Stimulated activated CD4-positive, alpha-beta T cell treated with anti-CD3 and anti-CD28 coated beads, TNF-alpha, amount 100 ng/mL, for 4 hours (primary cell): ENCODE data around the gene UXS1.
"Not testable (repeated sequence)": the region's sequence is repeated elsewhere in the genome, so short reads cannot be mapped to it uniquely, and the experiment has no call there.

Experiments
- DNase-seq, 3 experiments: peaks; one replicate each; pipeline ENCODE4 v3.0.0-alpha.2; 2020; ENCODE audit warnings: low read depth in 3 of 3

UXS1 gene

DNA sequence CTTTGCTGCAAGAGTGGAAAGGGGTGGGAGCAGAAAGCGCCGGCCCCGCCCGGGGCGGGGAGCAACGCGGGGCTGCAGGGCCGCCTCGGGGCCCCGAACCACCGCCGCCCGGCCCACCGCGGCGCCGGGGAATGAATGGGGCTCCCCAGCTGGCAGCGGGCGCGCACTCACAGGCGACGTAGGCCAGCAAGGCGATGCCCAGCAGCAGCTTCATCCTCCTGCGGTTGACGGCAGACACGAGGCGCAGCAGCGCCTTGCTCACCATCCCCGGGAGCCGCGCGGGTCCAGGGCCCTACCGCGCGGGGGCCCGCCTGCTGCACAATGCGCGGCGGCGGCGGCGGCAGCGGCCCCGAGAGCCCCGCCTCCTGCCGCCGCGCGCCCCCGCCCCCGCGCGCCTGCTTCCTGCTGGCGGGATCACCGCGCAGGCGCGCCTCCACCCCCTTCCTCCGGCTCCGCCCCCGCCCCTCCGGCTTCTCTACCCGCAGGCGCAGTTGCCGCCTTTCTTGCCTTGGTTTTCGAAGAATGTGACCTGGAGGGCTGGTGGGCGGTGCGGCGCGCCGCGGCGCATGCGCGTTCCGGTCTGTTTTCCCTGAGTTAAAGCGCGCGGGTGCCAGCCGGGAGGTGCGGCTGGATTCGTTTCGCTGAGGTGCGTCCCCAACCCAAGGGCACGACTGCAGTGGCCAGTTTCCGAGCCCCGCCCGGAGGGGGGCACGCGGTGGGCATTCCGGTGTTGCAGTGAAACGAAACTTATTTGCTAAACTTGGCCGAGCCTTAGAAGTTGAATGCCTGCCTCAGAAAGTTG is at the start of gene UXS1:
Gene UXS1 (minus strand): TSS at position 325 of the 802 bp plus-strand sequence. CDS start 60 bp downstream, at position 265.
- peak; percentile 94 to 98 (median 97) for DNase-seq

DNA sequence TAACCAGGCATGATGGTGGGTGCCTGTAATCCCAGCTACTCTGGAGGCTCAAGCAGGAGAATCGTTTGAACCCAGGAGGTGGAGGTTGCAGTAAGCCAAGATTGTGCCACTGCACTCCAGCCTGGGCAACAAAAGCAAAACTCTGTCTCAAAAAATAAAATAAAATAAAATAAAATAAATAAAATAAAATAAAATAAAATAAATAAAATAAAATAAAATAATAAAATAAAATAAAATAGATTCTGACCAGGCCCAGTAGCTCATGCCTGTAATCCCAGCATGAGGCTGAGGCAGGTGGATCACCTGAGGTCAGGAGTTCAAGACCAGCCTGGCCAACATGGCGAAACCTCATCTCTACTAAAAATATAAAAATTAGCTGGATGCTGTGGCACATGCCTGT is 45.4 kb upstream of the UXS1 start:
- DNase-seq, result not testable (repeated sequence)

DNA sequence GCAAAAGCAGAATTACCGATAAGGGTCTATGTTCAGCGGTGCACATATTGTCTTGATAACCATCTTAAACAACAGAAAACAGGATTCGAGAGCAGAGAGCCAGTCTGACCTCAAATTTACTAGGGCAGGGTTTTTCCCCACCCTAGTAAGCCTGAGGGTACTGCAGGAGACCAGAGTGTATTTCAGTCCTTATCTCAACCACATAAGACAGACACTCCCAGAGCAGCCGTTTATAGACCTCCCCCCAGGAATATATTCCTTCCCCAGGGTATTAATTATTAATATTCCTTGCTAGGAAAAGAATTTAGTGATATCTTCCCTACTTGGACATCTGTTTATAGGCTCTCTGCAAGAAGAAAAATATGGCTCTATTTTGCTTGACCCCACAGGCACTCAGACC is 41.3 kb upstream of the UXS1 start:
- not testable (repeated sequence) for DNase-seq

DNA sequence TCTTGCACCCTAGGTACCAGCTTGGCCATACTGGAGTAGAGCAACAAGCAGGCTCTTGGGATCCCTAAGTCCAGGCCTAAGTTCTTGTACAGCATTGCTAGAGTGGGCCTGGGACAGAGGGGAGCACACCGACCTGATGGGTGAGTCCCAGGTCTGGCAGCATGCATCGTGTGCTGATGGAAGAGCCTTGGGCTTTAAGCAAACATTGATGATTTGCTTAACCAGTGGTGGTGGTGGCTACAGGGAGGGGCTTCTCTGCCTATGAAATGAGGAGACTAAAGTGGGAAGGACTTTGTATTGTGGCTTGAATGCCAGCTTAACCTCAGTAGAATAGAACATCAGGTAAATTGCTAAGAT is 39.2 kb upstream of the UXS1 start:
- no peak for DNase-seq

DNA sequence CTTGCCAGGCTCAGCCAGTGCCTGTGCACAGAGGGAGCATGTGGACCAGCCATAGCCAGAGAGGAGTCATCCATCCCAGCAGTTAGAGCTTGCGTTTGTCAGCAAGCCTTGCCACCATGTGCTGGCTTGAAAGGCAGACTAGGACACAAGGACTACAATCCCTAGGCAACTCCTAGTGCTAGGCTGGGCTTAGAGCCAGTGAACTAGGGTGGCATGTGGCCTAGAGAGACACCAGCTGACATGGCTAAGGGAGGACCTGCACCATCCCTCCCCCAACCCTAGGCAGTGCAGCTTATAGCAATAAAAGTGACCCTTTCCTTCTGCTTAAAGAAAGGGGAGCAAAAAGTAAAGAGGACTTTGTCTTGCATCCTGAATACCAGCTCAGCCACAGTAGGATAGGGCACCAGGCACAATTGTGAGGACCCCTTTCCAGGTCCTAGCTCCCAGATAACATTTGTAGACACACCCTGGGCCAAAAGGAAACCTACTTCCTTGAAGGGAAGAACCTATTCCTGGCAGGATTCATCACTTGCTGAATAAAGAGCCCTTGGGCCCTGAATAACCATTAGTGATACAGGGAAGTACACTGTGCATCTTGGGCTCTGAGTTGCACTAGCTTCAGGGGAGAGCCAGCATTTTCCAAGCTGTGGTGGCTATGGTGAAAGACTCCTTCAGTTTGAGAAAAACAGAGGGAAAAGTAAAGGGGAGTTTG is 38.7 kb upstream of the UXS1 start:
- no peak for DNase-seq

DNA sequence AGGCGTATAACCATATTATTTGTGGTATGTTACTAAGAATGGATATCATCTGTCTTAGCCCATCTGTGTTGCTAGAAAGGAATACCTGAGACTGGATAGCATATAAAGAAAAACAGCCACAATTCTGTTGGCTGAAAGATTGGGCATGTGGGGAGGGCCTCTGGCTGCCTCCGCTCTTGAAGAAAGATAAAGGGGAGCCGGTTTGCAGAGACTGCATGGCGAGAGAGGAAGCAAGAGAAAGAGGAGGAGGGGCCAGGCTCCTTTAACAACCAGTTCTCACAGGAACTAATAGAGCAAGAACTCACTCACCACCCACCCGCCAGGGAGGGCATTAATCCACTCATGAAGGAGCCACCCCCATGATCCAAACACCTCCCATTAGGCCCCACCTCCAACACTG is 29.2 kb upstream of the UXS1 start:
- DNase-seq, result no peak

DNA sequence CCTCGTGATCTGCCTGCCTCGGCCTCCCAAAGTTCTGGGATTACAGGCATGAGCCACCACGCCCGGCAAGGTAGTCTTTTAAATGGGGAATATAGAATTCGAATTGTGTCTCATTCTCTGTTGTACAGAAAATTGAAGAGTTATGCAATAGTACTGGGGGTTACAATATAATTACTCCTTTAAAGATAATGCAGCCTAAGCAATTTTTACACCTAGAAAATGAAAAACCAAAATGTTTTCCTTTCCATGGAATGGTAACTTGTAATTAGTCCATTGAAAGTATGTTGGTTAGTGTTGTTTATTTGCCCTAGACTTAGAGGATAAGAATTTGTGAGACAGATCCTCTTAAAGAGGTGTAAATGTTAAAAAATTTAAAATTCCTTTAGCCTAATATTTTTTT is 28.0 kb upstream of the UXS1 start:
- DNase-seq, result not testable (repeated sequence)

DNA sequence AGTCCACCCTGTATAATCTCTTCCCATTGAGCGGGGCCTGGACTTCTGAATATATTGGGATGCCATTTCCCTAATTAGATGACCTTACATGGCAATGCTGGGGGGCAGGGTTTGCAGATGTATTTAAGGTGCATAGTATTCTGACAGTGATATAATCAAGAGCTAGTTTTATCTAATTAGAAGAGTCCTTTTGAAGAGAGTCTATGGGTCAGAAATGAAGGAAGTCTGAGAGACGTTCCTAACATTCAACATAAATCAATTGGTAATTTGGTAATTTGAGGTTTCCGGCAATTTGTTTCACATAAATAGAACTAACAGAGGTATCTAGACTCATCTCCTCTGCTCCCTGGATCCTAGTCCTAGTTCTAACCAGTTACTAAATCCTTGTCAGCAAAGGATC is 25.7 kb upstream of the UXS1 start:
- no peak for DNase-seq

DNA sequence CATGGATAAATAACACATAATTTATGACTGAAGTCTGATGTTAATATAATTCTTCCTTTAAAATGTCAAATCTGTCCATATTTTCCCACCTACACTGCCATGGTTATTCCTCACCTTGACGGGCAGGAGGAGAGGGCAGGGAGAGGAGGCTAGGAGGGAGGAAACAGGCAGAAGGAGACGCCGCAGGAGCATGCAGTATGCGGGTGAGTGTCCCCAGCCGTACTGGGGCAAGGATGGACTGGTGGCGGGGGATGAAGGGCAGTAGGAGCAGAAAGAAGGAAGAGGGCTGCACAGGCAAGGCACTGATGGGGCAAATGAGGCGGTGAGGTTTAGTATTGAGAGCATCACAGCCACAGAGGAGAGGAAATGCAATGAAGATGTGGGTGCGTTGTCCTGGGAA is 25.1 kb upstream of the UXS1 start:
- DNase-seq, result not testable (repeated sequence)

DNA sequence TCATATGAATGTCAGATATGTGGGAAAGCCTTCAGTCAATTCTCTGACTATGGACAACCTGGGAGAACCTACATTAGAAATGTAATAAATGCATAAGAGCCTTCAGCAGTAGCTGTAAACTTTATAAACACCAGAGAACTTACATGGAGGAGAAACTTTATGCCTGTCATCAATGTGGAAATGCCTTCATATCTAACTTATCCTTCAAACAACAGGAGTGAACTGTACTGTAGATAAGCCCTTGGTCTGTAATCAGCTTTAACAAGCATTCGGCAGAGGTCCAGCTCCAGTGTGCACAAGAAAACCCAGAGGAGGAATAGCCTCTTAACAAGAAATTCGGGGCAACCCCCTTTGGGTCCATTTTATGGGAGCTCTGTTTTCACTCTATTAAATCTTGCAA is 14.8 kb upstream of the UXS1 start:
- DNase-seq, result no peak

DNA sequence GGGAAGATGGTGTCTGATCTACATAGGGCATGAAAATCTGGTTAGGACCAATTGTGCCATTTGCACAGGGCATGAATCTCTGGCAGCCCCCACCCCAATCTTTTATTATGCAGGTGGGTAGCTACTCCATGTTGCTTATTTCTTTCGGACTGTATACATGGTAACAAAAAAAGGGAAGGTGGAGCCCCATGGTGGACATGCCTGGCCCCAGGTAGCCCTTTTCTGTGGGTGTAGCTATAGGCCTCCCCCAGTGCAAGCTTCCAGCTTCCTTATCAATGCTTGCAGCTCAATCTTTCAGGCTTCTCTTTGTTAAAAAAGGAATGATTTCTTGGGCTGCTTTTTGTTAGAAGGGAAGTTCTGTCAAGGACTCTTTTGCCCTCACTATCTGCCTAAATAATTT is 14.3 kb upstream of the UXS1 start:
- DNase-seq, result no peak

DNA sequence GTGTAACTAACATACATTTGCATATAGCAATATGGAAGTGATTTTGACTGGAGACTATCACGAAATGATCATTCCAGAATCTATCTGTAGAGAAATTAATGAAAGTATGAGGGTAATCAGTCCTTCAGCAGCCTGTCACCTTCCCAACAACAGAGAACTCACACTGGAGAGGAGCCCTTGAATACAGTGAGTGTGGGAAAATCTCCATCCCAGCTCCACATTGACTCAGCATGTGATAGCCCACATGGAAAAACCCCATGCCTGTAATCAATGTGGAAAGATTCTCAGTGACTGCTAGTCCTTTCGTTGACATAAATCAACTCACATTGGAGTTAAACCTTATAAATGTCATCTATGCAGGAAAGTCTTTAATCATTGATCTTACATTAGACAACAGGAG is 13.1 kb upstream of the UXS1 start:
- DNase-seq, result no peak

DNA sequence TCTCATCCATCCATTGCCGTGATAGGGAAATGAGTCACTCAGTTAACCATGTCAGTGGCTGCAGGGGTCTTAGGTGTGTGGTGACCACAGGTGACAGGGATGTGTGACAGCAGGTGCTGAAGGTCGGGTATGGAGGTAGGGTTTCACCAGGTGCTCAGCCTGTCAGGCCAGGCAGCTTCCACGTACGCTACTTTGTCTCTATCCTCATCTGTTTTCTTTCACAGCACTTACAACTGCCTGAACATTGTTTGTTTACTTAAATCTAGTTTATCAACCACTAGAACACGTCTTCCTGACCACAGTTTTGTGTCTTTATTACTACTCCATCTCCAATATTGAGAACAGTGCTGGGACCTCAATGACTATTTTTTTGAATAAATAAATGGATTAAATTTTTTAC is 11.4 kb upstream of the UXS1 start:
- no peak for DNase-seq

DNA sequence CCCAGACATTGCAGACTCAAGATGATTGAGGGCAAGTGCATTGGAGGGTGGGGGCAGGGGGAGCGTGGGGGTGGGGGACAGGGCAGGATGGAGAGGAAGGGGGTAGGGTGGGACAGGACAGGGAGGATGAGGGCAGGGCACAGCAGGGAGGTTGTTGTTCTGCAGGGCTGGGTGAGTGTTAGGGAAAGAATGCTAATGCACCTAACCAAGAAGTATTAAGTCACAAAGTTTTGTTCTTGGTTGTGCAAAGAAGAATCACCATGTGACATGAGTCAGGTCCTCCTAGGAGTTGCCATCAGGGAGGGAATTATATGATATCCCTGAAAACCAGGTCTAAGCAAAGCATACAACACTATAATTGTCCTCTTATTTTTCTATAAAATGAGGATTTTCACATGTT is 10.4 kb upstream of the UXS1 start:
- DNase-seq, result not testable (repeated sequence)

DNA sequence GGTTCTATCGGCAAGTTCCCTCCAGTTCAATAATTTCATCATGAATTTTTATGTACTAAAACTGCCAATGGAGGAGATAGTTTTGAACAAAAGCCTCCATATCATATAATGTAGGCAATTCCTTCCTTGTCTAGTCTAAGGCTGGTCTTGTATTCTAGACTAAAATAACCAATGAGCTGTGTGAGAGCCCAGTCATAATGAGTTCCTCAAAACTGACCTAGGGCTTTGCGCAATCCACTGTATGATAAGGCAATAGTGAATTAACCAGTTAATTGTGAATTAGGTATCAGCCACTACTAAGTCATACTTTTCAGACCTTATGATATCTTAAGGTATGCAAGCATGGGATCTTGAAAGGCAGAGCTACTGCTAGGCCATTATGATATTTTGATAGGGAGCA is 7.6 kb upstream of the UXS1 start:
- no peak for DNase-seq

DNA sequence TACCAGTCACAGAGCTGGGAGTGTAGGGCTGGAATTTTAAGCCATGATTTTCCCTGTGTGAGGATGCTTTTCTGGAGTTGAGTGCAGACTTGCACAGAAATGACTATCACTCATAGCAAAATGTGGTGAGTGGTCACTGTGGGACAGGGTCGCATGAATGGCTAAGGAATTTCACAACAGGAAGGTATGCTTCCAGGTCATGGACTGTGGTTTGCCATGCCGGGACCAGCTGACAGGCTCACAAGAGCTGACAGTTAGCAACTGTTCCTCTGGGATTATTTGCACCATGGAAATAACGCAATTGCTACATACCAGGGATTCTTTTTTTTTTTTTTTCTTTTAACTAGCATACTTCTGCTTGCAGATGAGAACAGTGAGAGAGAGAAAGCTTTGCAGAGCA is 3.8 kb upstream of the UXS1 start:
- no peak for DNase-seq

DNA sequence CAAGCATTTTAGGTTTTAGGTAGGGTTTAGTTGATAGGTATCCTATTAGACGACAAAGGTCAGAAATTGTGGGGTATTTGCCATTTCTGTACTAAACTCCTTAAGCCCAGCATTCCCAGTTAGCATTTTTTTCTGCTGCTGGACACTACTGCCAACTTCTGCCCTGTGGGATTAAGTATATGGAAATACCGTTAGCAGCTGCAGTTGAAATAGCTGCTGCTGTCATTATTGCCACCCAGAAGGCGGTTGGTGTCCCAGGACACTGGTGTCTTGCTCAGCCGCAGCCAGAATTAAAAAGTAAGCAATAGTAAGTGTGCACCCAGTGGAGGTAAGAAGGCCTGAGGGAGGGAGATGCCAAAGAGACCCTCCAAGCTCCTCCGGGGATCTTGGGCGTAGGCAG is 1.9 kb upstream of the UXS1 start:
- DNase-seq, result no peak

DNA sequence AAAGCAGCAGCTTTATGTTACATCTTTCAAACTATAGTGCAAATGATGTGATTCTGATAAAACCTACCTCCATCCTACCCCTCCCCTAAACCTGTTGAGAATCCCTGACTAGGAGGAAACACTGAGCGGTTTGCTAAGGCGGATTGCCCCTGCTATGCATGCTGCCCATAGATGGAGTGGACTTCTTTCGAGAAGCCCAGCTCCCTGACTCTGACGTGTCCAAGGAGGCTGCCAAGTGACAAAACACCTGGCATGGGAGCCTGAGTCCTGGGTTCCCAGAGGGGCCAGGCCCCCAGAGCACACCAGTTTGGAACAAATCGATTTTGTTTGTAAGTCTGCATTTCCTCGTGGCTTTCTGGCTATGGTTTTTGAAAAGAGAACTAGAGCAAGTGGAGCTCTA is 1.4 kb upstream of the UXS1 start:
- DNase-seq, result no peak

DNA sequence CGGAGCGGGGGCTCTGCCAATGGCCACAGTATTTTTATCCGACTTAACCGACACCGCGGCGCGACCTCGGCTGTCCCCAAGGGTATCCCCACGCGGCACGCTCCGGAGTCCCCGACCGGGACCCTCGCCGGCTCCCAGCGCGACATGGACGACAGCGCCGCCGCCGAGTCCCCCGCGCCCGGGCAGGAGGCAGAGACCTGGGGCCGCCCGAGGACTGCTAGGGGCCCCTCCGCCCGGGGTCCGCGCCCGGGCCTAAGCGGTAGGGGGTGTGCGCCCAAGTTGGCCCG is 468 bp downstream of the UXS1 start:
- peak in 1 of 3 experiments; percentile 11 for DNase-seq

DNA sequence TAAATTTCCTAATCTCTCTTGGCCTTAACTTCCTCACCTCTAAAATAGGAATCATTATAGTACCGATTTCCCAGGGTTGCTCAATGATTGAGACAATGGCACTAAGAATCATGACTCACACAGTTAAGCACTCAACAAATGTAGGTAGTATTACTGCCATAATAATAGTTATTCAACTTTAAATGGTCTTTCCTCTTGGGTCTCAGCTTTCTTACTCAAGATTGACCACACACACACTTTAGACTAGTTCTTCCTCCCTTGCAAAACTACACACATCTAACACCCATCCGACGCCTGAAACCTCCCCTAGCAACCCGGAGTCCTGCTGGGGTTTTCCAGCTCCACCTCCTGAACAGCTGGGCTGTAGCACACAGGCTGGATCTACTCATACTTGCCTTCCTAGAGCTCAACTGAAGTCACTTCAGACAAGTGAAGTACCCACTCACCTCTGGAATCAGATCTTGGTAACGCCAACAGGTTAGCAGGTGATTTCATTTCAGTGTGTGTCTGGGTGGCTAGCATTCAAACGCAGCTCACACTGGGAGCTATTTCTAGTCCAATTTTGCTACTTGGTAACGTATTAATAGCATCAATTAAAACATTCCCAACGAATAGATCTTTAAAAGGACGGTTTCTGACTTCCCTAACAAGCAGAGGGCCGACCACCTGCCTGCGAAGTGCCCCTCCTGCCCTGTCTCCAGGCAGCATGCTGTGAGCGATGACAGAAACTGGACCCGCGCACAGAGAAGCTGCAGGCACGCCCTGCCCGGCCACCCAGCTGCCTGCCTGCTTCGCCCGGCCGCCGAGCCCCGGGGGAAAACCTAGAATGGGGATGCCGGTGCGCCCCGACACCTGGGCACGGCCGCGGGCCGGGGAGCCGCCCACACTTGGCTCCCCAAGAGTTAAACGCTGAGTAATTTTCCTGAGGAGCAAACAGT is 1.1 kb downstream of the UXS1 start:
- peak; percentile 15 to 26 (median 22) for DNase-seq

DNA sequence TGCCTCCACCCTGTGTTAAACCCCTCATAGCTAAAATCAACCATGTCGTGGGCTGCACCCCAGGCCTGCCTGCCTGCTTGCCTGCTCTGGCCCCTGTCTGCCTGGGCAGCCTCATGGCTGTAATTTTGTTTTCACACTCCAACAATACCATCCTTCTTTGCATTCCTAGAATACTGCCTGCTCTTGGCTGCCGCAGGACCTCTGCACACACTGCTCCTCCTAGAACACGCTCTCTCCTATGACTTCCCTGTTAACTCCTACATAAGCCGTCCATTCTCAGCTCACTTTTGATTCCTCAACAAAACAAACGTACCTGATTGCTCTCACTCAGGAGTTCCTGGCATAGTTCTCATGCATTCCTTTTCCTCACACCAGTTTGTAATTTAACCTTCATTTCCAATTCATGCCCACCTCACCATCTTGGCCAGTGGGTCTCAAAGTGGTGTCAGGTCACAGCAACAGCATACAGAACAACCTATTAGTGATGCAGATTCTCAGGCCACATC is 2.5 kb downstream of the UXS1 start:
- no peak for DNase-seq

DNA sequence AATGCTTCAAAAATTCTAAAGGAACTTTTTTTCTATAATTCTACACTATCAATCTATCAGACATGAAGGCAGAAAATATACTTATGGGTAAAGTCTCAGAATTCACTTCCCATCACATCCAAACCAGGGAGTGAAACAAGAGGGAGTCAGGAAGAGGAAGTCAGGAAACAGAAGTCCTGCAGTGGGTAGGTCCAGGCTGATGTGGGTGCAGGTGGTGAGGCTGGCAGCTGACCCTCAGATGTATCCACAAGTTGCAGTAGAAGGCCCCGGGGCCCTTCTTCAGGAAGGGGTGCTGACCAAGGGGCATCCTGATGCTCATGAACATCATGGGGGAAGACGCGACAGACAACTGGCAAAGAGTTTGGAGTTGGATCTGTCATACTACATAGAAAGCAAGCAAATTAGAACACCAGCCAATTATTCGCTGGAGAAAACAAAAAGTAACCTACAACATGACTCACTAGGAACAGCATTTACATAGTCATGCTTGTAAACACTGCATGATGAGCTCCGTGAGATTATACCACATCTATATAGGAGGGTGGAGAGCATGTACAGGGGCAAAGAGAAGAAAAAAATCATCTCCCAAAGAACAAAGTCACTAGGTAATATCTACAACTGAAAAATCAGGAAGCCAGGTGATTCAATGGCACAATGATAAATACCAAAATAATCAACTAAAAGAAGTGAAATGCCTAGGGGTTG is 4.2 kb downstream of the UXS1 start:
- DNase-seq, result no peak
